OCI-M2 (cell line): ENCODE results near the gene KANK3.
"Not testable (repeated sequence)": the region's sequence is repeated elsewhere in the genome, so short reads cannot be mapped to it uniquely, and the experiment has no call there.

Source experiments
- DNase-seq: peaks from one replicate; lab custom pipeline; 2025; ENCODE audit not compliant: unreplicated experiment; lab: John Stamatoyannopoulos, UW

Gene KANK3

DNA sequence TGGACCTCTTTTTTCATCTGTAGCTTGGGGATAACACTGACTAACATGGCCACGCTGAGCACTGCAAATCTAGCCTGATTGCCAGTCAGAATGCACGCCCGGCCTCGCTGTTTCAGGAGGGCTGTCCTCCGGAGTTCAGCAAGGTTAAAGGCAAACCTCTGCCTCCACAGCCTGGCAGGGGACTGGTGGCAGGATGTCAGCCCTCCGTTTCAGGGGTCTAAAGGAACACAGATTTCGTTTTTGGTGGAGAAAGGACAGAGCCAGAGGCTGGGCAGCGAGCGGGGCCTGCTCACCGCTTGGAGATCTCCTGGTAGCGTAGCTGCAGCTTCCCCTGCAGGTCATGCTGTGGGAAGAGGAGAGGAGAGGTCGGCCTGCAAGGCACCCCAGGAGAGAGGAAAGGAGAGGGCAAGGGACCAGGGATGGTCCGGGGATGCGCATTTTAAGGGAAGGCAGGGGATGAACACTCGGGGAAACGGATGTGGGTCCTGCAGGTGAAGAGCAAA lies 22.4 kb downstream of the KANK3 start:
- no peak for DNase-seq

DNA sequence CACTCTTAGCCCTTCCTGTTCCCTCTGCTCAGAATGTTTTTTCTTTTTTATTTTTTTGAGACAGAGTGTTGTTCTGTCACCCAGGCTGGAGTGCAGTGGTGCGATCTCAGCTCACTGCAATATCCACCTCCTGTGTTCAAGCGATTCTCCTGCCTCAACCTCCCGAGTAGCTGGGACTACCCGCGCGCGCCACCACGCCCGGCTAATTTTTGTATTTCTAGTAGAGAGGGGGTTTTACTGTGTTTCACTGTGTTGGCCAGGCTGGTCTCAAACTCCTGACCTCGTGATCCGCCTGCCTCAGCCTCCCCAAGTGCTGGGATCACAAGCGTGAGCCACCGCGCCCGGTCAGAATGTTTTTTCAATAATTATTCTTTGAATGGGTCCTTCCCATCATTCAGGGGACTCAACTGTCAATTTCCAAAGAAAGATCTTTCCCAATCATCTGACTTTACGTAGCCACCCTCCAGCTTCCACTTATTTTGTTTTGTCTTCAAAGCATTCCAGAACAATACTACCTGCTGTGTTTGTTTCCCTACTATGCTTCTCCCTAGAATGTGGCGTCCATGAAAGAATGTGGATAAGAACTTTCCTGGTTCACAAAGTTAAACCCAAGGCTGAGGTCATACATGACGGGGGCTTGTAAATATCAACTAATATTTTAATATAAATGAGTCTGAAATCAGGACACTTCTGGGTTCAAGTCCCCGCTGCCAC lies 23.1 kb downstream of the KANK3 start:
- DNase-seq: no peak

DNA sequence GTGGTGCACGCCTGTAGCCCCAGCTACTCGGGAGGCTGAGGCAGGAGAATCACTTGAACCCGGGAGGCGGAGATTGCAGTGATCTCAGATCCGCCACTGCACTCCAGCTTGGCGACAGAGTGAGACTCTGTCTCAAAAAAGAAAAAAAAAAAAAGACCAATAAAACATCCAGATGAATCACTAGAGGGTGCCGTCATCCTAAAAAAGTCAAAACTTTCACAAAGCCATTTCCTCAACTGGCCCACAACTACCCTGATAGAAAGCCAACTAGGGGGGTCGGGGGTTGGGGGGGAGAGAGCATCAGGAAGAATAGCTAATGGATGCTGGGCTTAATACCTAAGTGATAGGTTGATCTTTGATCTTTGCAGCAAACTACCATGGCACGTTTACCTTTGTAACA lies 24.2 kb downstream of the KANK3 start:
- DNase-seq: not testable (repeated sequence)

- no peak for DNase-seq
These were observed 26.5 kb downstream of the KANK3 start for GRCh38 chr19:8316351-8317125.

DNA sequence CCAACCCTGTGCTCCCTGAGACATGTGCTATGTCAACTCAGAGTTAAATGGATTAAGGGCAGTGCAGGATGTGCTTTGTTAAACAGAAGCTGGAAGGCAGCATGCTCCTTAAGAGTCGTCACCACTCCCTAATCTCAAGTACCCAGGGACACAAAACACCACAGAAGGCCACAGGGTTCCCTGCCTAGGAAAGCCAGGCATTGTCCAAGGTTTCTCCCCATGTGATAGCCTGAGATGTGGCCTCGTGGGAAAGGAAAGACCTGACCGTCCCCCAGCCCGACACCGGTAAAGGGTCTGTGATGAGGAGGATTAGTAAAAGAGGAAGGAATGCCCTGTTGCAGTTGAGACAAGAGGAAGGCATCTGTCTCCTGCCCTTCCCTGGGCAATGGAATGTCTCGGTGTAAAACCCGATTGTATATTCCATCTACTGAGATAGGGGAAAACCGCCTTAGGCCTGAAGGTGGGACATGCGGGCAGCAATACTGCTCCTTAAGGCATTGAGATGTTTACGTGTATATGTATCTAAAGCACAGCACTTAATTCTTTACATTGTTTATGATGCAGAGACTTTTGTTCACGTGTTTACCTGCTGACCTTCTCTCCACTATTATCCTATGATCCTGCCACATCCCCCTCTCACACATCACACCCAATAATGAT lies 28.0 kb downstream of the KANK3 start:
- not testable (repeated sequence) for DNase-seq

- no peak for DNase-seq
These were observed 31.4 kb downstream of the KANK3 start for GRCh38 chr19:8311461-8312260.

GRCh38 chr19:8310342-8311055 lies 32.6 kb downstream of the KANK3 start:
- DNase-seq: no peak

DNA sequence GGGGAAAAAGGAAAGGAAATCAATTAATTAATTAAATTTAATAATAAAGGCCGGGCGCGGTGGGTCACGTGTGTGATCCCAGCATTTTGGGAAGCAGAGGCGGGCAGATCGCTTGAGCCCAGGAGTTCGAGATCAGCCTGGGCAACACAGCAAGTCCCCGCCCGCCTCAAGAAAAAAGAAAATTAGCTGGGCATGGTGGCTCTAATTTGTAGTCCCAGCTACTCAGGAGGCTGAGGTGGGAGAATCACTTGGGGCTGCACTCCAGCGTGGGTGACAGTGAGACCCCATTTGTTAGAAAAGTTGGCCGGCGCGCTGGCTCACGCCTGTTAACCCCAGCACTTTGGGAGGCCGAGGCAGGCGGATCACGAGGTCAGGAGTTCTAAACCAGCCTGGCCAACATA lies 34.2 kb downstream of the KANK3 start:
- DNase-seq: no peak

DNA sequence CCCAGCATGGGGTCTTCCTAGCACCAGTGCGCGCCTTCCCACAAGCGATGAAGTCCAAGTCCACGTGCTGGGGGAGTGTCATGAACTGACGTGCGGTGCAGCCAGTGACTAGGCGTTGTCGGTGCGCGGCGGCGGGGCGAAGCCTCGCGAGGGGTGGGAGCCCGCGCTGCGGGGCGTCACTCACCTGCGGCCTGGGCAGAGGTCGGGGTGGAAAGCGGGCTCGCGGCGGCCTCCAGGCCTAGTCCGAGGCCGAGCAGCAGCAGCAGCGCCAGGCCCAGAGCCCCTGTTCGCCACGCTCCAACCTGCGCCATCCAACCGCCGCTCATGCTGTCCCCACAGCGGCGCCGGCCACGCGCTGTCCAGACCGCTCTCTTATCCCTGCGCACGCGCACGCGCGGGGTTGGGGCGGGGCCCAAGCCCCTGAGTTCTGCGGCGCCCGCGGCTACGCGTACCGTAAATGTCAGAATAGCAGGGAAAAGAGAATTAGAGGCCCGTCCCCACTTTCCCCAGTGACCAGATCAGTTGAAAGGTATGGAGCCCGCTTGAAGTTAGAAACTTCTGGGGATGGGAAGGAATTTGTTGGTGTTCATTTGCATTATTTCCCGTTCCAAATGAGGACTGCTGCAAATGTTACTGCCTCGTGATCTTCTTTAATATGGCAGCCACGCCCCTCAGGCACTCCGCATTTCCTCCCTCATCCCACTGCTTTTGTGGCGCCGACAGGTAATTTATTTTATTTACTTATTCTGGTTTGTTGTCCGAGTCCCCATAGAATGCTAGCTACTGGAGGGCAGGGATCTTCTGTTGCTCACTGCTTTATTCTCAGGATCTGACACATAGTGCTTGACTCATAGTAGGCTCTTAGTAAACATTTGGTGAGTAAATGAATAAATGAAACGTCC lies 34.8 kb downstream of the KANK3 start, which contains the start of gene CD320:
Gene CD320, minus strand, starts transcription at position 394 of the 902 bp plus-strand sequence. Its CDS starts 68 bp downstream, at position 326.
- peak; percentile 90 for DNase-seq

GRCh38 chr19:8307400-8307964 lies 35.6 kb downstream of the KANK3 start:
- DNase-seq: no peak

GRCh38 chr19:8306235-8307054 lies 36.6 kb downstream of the KANK3 start:
- no peak for DNase-seq

- DNase-seq: no peak
These were observed 37.3 kb downstream of the KANK3 start for GRCh38 chr19:8305798-8306197.

DNA sequence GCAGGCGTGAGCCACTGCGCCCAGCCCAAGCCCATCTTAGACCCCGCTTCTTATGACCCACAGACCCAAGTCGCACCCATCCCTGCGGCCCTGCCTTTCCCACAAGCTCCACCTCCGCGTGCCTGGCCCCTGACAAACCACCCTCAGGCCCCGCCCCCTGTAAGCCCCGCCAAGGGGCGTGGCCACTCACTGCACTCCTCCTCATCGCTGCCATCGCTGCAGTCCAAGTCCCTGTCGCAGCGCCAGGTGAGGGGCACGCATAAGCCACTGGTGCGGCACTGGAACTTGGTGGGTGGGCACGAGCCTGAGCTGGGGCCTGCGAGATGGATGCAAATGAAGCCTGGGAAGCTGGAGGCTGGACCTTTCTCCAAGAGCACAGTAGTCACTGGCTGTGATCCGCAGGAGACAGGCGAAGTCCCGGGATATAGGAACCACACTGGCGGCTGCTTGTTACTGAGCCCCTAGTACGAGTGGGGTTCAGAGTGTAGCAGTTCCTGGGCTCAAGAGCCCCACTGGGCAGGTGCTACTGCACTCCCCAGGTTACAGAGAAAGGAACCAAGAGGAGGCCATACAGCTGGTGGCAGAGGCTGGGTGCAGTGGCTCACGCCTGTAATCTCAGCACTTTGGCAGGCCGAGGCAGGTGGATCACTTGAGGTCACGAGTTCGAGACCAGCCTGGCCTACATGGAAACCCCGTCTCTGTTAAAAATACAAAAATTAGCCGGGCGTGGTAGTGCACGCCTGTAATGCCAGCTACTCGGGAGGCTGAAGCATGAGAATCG lies 38.0 kb downstream of the KANK3 start:
- no peak for DNase-seq

DNA sequence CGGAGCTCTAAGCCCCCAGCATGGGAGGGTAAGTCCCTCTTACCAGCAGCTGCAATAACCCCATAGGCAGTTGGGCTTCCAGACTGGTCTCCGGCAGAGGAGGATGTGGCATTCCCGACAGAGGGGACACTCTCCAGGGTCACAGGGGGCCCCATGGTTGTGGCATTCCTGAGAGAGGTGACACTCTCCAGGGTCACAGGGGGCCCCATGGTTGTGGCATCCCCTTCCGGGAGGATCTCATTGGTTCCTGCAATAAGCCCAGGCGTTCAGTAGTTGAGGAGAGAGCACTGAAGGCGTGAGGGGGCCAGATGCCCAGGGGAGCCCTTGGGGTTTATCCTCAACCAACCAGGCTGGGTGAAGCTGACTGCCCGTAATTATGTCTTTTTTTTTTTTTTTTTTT lies 40.3 kb downstream of the KANK3 start:
- DNase-seq: no peak

DNA sequence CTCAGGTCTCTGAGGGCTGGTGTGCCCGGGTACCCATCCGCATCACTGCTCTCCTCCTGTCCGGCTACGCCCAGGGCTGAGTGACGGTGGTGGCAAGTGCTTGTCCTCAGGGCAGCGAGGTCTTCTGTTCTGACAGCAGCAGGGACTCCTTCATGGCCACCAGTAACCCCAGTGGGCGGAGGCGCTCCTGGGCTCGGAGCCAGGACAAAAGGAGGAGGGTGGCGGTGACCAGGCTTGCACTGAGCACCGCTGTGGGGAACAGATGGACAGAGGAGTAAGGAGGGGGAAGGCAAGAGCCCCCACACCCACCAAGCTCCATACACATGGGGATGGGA lies 40.7 kb downstream of the KANK3 start:
- no peak for DNase-seq

- DNase-seq: not testable (repeated sequence)
These were observed 51.7 kb downstream of the KANK3 start for GRCh38 chr19:8291337-8291736.

DNA sequence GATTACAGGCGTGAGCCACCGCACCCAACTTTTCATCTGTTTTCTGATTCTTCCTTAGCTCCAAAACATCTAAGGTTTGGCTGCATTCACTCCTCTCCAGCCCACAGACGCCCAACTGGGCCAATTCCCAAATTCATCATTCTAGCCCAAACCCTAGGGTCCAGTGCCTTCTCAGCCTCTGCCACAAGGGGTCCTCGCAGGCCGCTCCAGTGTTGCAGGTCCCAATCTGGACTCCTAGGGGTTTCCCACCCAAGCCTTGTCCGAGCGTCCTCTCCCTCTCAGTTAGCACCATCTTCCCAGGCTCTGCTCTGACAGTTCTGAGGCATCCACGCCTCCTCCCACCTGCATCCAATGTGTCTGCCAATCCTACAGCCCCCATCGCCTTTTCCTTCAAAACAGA lies 66.6 kb downstream of the KANK3 start:
- DNase-seq: not testable (repeated sequence)
